Measurements from ENCODE around the gene FAM13A. TPM values are rescaled to one million over a fixed set of nuclear protein-coding genes. Genes with fewer than 3 reads are reported as not detected.

The FAM13A gene
- total and polyA plus RNA-seq, 9 of the 15 experiments (the other 6 are each of a cell fraction or from before 2014, with no cell fraction given), result 11.3 to 23.3 (median 14.7) TPM

DNA sequence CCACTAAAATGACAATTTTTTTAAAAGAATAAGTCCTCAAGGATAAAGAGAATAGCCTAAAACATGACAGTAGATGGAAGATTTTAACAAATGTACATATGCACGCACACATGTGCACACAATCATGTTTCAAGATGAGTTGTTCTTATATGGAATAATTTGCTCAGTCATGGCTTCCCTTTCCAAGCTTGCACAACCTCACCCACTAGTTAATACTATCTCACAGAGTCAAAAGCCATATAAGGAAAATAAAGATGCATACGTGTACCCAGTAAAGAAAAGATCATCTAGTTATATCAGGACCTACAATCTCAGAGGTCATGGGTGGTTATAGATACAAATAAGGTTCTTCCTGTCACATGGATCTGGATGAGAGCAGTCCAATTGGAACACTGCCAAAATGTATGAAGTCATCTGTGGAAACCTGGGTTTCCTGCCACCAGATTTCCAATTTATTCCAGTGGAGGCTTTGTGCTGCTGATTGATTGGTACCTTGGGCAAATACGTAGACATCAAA, 56.1 kb downstream of the FAM13A start (continued):
- TF ChIP-seq, protein P1, sequence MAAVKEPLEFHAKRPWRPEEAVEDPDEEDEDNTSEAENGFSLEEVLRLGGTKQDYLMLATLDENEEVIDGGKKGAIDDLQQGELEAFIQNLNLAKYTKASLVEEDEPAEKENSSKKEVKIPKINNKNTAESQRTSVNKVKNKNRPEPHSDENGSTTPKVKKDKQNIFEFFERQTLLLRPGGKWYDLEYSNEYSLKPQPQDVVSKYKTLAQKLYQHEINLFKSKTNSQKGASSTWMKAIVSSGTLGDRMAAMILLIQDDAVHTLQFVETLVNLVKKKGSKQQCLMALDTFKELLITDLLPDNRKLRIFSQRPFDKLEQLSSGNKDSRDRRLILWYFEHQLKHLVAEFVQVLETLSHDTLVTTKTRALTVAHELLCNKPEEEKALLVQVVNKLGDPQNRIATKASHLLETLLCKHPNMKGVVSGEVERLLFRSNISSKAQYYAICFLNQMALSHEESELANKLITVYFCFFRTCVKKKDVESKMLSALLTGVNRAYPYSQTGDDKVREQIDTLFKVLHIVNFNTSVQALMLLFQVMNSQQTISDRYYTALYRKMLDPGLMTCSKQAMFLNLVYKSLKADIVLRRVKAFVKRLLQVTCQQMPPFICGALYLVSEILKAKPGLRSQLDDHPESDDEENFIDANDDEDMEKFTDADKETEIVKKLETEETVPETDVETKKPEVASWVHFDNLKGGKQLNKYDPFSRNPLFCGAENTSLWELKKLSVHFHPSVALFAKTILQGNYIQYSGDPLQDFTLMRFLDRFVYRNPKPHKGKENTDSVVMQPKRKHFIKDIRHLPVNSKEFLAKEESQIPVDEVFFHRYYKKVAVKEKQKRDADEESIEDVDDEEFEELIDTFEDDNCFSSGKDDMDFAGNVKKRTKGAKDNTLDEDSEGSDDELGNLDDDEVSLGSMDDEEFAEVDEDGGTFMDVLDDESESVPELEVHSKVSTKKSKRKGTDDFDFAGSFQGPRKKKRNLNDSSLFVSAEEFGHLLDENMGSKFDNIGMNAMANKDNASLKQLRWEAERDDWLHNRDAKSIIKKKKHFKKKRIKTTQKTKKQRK (IDR thresholded peaks at IDR 0.05; ENCODE audit: borderline replicate concordance, low read depth, low read length), result no peak
- TF ChIP-seq HNRNPL (IDR thresholded peaks at IDR 0.05; ENCODE audit: low read depth, low read length), result no peak
- TF ChIP-seq FOXA1 (IDR thresholded peaks at IDR 0.05; ENCODE audit: borderline replicate concordance), result no peak
- TF ChIP-seq UBTF (IDR thresholded peaks at IDR 0.05; ENCODE audit: borderline replicate concordance in 1 of 2, low read depth in 2 of 2, low read length in 2 of 2), result no peak
- TF ChIP-seq ZBTB2 (IDR thresholded peaks at IDR 0.05), result no peak
- TF ChIP-seq, protein P2, sequence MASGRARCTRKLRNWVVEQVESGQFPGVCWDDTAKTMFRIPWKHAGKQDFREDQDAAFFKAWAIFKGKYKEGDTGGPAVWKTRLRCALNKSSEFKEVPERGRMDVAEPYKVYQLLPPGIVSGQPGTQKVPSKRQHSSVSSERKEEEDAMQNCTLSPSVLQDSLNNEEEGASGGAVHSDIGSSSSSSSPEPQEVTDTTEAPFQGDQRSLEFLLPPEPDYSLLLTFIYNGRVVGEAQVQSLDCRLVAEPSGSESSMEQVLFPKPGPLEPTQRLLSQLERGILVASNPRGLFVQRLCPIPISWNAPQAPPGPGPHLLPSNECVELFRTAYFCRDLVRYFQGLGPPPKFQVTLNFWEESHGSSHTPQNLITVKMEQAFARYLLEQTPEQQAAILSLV (tag; IDR thresholded peaks at IDR 0.05), result peak; percentile 69
- no peak for TF ChIP-seq NFATC3 (IDR thresholded peaks at IDR 0.05)
- TF ChIP-seq KDM2B (CRISPR knock-in tag; IDR thresholded peaks at IDR 0.05), result no peak
- TF ChIP-seq CEBPB (tag; IDR thresholded peaks at IDR 0.05), result peak; percentile 98
- TF ChIP-seq ZNF232 (CRISPR knock-in tag; IDR thresholded peaks at IDR 0.05), result no peak
- no peak for TF ChIP-seq KDM5B (IDR thresholded peaks at IDR 0.05; ENCODE audit: insufficient replicate concordance, low read depth, low read length)
- 0 out of 2 replicates have a peak, but pooled peaks have one; percentile 42 for TF ChIP-seq PTRF (tag; IDR thresholded peaks at IDR 0.05)
- TF ChIP-seq, protein P3, sequence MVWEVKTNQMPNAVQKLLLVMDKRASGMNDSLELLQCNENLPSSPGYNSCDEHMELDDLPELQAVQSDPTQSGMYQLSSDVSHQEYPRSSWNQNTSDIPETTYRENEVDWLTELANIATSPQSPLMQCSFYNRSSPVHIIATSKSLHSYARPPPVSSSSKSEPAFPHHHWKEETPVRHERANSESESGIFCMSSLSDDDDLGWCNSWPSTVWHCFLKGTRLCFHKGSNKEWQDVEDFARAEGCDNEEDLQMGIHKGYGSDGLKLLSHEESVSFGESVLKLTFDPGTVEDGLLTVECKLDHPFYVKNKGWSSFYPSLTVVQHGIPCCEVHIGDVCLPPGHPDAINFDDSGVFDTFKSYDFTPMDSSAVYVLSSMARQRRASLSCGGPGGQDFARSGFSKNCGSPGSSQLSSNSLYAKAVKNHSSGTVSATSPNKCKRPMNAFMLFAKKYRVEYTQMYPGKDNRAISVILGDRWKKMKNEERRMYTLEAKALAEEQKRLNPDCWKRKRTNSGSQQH (CRISPR knock-in tag; IDR thresholded peaks at IDR 0.05), result no peak
- no peak for TF ChIP-seq SP2 (IDR thresholded peaks at IDR 0.05; ENCODE audit: extremely low read depth, low read depth, low read length, poor library complexity, severe bottlenecking)
- no peak for TF ChIP-seq HLTF (IDR thresholded peaks at IDR 0.05)
- no peak; the same call in 1 of the 2 replicates for TF ChIP-seq ZNF589 (CRISPR knock-in tag; IDR thresholded peaks at IDR 0.05; ENCODE audit: low read depth)

Measured in K562 (cell line).